HG02970 (cell line): ENCODE measurements around the gene C11orf97.
"Not testable (repeated sequence)": the region's sequence is repeated elsewhere in the genome, so short reads cannot be mapped to it uniquely, and the experiment has no call there.

ENCODE experiments used
- ATAC-seq: cut with Tn5 transposase; IDR thresholded peaks from one replicate; pipeline ENCODE4 v1.9.1; 2021; ENCODE audit warnings: mild to moderate bottlenecking, moderate library complexity, moderate number of reproducible peaks; ENCODE audit not compliant: unreplicated experiment, low FRiP score

The C11orf97 gene

DNA sequence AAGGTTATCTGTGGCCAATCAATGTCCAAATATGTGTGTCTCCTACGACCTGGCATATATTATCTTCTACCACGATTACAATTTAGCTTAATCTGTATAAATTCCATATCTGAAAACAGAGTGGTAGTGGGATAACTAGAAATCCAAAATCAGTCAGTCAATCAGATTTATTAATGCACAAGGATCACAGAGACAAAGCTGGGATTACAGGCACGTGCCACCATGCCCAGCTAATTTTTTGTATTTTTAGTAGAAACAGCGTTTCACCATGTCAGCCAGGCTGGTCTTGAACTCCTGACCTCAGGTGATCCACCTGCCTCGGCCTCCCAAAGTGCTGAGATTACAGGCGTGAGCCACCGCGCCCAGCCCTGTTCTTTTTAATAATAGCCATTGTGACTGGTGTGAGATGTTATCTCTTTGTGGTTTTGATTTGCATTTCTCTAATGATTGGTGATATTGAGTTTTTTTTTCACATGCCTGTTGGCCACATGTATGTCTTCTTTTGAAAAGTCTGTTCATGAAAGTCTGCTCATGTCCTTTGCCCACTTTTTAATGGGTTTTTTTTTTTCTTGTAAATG lies 43.6 kb downstream of the C11orf97 start:
- not testable (repeated sequence) for ATAC-seq

DNA sequence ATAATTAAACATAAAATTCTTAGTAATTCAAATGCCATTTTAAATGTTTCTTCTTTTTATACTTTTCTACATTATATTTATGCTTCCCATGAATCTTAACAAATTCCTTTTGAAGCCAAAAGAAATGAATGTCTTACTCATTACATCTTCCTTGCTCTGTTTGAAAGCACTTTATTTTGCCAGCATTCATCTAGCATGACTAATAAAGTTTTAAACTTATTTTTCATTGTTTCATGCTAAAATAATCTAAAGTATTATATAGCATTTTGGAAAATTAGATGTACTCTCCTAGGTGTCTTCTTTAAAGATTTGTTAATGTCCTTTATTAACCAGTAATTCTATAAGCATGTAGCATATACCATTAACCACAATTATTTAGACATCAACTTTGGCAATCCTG lies 45.2 kb downstream of the C11orf97 start:
- no peak for ATAC-seq

DNA sequence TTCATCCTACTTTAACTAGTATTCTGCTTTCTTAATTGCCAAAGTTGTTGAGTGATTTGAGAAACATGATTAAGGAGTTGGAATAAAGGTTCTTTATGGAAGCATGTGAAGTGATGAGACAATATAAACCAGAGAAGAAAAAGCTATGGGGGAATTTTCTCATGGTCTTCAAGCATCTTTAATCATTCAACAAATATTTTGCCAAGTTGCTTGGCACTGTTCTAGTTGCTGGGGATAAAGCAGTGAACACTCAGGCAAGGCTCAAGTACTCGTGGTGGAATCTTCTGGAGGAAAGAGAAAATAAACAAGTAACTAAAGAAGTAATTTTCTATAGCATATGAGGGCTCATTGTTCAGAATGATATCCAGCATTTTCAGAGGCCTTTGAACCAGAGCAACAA lies 45.7 kb downstream of the C11orf97 start:
- no peak for ATAC-seq

DNA sequence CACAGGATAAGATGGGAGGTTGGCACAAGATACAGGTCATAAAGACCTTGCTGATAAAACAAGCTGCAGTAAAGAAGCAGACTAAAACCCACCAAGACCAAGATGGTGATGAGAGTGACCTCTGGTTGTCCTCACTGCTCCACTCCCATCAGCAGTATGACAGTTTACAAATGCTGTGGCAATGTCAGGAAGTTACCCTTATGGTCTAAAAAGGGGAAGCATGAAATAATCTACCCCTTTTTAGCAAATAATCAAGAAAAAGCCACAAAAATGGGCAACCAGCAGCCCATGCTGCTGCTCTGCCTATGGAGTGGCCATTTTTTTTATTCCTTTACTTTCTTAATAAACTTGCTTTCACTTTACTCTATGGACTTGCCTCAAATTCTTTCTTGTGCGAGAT lies 46.2 kb downstream of the C11orf97 start:
- ATAC-seq, result no peak

DNA sequence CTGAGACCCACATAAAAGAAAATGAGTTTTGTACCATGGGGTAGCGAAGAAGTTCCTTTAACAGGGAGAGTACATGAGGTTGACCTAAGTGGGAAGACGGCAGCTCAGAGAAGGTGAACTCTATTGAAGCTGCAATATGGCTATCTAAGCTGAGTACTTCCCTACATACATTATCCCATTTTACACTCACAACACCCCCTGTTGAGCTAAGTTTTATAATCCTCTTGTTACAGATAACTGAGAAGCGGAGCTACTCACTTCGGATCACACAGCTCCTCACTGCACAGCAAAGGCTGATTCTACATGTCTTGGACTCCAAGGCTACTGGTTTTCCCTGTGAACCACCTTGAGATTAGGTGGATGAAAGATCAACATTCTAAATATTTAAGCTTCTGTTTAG lies 46.7 kb downstream of the C11orf97 start:
- ATAC-seq, result no peak

DNA sequence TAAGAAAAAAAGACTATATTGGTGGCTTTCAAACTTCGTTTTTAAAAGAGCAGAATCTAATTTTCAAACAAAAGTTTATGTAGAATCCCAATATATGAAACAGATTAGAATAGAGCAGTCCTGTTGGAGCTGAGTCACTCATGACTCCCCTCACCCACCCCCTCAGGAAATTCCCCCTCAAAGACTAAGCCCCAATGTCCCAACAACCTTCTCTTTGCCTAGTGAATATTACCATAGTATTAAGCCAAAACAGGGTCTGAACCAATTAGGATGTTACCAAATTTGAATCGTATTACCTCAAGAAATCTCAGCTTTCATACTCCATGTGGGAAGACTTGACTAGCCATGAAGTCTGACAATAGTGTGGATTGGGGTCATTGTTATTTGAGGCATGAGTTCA lies 47.1 kb downstream of the C11orf97 start:
- ATAC-seq, result no peak

DNA sequence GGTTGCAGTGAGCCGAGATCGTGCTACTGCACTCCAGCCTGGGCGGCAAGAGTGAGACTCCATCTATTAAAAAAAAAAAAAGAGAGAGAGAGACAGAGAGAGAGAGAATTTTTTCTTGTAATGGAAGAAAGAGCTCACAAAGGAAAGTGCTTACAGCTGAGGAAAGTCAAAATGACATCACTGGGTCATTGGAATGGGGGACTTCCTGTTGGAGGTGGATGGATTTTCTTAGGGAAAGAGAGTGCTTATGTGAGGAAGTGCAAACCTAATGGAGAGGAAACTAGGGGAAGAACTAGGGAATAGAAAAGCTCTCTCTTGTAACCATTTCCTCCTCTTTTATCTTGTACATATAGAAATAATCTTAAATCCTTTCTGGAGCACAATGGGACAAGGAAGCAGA lies 48.6 kb downstream of the C11orf97 start:
- ATAC-seq, result no peak

DNA sequence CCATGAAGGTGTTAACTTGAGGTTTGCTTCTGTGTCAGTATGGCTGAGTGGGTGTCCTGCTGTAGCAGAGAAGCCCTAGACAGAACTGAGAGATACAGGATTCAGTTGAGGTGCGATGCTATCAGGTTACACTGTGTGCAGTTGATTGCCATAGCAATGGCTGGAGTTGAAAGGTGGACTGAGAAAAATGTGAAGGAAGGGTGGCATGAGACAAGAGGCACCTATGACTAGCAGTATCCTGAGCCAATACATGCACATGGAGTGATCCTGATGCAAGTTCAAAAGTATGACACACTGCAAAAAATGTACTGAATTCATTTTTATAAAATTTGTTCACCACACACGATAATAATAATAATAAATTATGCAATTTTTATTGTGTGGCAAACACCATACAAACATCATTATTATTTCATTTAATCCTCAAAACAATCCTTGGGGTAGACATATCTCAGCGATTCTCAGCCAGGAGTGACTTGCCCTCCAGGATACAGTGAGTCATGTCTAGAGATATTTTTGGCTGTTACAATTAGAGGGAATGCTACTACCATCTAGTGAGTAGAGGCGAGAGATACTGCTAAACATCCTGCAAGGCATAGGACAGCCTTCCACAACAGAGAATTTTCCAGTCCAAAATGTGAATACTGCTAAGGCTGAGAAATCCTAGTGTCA lies 51.1 kb downstream of the C11orf97 start:
- no peak for ATAC-seq

DNA sequence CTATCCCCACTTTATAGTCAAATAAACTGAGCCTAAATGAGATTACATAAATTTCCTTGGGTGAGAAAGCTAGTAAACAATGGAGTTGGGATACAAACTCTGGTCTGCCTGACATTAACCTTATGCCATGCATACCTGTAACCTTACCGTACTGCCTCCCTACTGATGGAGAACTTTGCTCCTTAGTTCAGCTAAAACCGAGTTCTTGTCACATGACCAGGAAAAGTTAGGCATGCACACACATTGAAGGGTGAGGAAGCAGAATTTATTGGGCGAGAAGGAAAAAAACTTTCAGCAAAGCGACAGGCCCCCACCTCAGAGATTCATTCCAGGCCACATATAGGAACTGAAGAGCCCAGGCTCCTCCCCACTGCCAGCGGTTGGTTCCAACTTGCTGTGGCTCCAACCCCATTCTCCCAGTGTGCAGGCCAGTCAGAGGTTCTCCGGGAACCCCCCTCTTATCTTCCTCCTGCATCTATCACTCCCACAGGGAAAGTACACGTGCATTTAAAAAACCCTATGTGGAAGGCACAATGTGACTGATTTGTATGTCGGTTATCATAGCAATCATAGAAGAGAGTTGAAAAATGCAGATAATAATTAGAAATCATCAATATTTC lies 51.7 kb downstream of the C11orf97 start:
- ATAC-seq, result no peak

DNA sequence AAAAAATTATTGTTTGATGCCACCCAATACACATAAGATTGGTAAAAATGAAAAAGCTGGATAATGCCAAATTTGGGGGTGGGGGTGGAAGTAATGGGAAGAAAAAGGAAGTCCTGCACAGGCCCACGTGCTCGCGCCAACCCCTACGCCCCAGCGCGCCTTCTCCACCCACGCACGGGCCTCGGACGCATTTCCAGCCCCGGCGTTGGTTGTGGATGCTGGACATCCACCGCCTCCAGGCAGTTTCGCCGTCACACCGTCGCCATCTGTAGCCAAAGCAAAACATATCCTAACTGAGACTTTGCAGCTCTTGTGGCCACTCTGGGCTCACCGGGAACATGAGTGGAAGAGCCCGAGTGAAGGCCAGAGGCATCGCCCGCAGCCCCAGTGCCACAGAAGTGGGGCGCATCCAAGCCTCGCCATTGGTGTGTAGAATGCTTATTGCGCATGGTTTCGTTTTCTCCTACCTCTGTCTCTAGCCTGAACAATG lies 55.0 kb downstream of the C11orf97 start, which contains the start of gene PIWIL4:
PIWIL4 (plus strand) TSS at position 188 of the 490 bp plus-strand sequence; CDS start at position 339, 151 bp downstream.
- no peak for ATAC-seq

DNA sequence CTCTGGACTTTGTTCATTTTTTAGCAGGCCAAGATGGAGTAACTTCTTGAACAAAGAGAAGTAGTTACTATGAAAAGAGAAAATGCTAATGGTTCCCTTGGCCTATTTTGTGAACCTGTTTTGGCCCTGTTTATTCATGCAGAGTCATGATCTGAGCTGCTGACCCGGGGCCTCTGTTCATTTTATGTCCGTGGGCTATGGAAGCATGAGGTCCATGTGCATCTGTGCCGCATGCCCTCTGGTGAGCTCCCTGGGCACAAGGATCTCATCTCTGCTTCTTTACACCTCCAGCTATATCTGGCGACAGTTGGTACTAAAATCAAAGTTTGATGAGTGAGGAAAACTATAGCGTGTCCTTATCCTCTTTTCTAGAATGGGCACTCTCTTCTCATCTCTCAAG lies 55.9 kb downstream of the C11orf97 start:
- no peak for ATAC-seq

DNA sequence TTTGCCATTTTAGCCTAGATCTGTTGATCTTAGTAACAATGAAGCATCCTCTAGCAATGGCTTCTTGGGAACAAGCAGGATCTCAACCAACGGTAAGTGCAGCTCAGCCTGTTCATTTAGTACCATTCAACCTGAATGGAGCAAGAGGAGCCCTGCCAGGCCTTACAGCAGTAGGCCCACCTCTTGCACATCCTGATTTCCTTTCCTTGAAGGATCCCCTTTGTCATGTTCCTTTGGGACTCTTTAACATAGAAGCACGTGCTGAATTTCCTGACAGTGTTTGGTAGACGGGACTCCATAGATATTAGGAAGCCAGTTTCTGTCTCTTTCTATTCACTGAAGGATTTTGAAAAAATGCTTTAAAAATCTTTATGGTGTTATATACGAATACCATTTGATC lies 56.5 kb downstream of the C11orf97 start:
- ATAC-seq, result no peak

DNA sequence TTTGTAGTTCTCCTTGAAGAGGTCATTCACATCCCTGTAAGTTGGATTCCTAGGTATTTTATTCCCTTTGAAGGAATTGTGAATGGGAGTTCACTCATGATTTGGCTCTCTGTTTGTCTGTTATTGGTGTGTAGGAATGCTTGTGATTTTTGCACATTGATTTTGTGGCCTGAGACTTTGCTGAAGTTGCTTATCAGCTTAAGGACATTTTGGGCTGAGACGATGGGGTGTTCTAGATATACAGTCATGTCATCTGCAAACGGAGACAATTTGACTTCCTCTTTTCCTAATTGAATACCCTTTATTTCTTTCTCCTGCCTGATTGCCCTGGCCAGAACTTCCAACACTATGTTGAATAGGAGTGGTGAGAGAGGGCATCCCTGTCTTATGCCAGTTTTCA lies 60.7 kb downstream of the C11orf97 start:
- ATAC-seq, result not testable (repeated sequence)

DNA sequence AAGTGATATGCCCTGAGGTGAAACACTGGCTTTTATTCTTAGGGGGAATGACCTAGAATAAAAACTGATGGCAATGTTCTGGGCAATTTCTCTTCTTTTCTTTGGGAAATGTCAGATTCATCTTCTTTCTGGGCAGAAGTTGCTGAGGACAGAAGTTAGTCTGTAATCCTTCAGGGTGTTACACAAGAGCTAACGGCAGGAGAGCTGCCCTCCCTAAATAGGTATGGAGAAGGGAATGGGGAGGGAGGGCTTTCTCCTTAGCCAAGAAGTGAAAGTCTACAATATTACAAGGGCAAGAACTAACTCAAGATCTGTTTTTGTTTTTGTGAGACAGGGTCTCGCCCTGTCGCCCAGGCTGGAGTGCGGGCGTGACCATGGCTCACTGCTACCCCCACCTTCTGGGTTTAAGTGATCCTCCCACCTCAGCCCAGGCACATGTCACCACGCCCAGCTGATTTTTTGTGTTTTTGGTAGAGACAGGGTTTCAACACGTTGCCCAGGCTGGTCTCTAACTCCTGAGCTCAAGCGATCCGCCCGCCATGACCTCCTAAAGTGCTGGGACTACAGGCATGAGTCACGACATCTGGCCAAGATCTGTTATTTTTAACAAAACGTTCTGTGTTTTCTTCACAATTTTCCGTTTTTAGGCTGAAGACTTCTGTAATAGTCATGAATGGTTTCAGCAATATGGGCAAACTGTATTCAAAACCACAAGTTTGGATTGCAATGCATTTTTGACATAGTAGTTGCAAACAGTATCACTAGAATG lies 62.1 kb downstream of the C11orf97 start:
- ATAC-seq, result no peak

DNA sequence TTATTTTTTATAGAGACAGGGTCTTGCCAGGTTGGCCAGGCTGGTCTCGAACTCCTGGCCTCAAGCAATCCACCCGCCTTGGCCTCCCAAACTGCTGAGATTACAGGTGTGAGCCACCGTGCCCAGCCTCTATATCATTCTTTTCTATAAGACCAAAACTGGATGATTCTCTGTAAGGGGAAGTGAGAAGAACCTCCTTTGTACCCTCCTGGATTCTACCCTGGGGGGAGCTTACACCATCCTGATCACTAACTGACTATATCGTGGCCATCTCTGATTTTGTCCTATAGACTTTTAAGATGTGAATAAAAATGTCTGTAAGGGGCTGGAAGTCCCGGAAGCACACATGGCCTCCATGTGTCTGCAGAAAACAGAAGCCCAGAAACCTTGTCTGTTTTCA lies 64.0 kb downstream of the C11orf97 start:
- no peak for ATAC-seq

DNA sequence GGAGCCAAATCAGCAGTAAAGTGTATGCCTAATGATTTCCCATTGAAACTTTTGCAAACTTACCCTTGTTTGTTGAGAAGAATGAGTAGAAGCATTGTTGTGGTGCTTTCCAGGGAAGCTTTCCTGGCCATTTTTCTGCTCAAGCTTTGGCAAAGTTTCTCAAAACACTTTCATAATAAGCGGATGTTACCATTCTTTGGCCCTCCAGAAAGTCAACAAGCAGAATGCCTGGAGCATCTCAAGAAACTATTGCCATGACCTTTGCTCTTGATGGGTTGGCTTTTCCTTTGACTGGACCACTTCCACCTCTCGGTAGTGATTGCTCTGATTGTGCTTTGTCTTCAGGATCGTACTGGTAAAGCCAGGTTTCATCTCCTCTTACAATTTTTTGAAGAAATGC lies 65.6 kb downstream of the C11orf97 start:
- ATAC-seq, result no peak
